ENCODE results near the gene RPL10. TPM values are rescaled to one million over a fixed set of nuclear protein-coding genes. Genes with fewer than 3 reads are reported as not detected.

The RPL10 gene
- total and polyA plus RNA-seq, 2 experiments from 2014 or later = 1,435 to 6,561 TPM

- Histone ChIP-seq H3K36me3 (ENCODE audit: low read depth) (no peaks in the 10 kb centered on the region), H3K9me3 (ENCODE audit: low read depth) (no peaks in the 10 kb centered on the region), H4K20me1 (ENCODE audit: insufficient read depth) (no peaks in the 10 kb centered on the region), H3K79me2 (ENCODE audit: insufficient read depth) (peaks cover 31% of the 10 kb centered on the region), H3K4me2 (ENCODE audit: unreplicated experiment) (peak overlapping the region; percentile 73), H3K27ac (peak overlapping the region; percentile 76), H3K9ac (peak overlapping the region; percentile 80), H3F3A (ENCODE audit: insufficient read depth) (no peaks in the 10 kb centered on the region), H3K4me3 (peak overlapping the region; percentile 79), H3K9me2 (ENCODE audit: insufficient read depth) (no peaks in the 10 kb centered on the region), H3K27me3 (replicated peaks; ENCODE audit: insufficient read depth) (no peaks in the 10 kb centered on the region), H2AFZ (peak overlapping the region; percentile 76), H3K4me1 (ENCODE audit: insufficient read depth) (peaks cover 6% of the 10 kb centered on the region; the same call in 1 of the 2 replicates)
- in situ Hi-C loops (cut with MboI) = no loop called here
- DNase-seq = peak; percentile 71
- TF ChIP-seq EZH2phosphoT487 (IDR thresholded peaks at IDR 0.05; ENCODE audit: insufficient read depth, low read depth) (no peak), EZH2 (IDR thresholded peaks at IDR 0.05; ENCODE audit: insufficient read depth, poor library complexity, severe bottlenecking) (no peak)
- 0 to 3% methylated on average over 6 to 12 of the region's 29 CpGs for WGBS, 2 experiments (ENCODE audit: low coverage in 1 of 2, low lambda C conversion rate in 2 of 2, missing lambda C conversion rate in 2 of 2)
These were observed 13.8 kb downstream of the RPL10 start for GRCh38 chrX:154411981-154412340.

GRCh38 chrX:154412468-154412867 is 14.3 kb downstream of the RPL10 start:
- Histone ChIP-seq H3K9ac (peak overlapping the region; percentile 80), H3K9me2 (ENCODE audit: insufficient read depth) (no peaks in the 10 kb centered on the region), H3K9me3 (ENCODE audit: low read depth) (no peaks in the 10 kb centered on the region), H3K27ac (peak overlapping the region; percentile 76), H3K79me2 (ENCODE audit: insufficient read depth) (peaks cover 28% of the 10 kb centered on the region), H3K4me2 (ENCODE audit: unreplicated experiment) (peak overlapping the region; percentile 73), H3K4me3 (peak overlapping the region; percentile 79), H3F3A (ENCODE audit: insufficient read depth) (no peaks in the 10 kb centered on the region), H3K36me3 (ENCODE audit: low read depth) (no peaks in the 10 kb centered on the region), H2AFZ (peak overlapping the region; percentile 76), H3K27me3 (replicated peaks; ENCODE audit: insufficient read depth) (no peaks in the 10 kb centered on the region), H3K4me1 (ENCODE audit: insufficient read depth) (peaks cover 6% of the 10 kb centered on the region; the same call in 1 of the 2 replicates), H4K20me1 (ENCODE audit: insufficient read depth) (no peaks in the 10 kb centered on the region)
- TF ChIP-seq EZH2phosphoT487 (IDR thresholded peaks at IDR 0.05; ENCODE audit: insufficient read depth, low read depth) = no peak
- no peak for TF ChIP-seq EZH2 (IDR thresholded peaks at IDR 0.05; ENCODE audit: insufficient read depth, poor library complexity, severe bottlenecking)
- in situ Hi-C loops (cut with MboI) = no loop called here
- WGBS, 2 experiments (ENCODE audit: low coverage in 1 of 2, low lambda C conversion rate in 2 of 2, missing lambda C conversion rate in 2 of 2) = 39 to 43% methylated on average over 4 of the region's 4 CpGs
- DNase-seq = peak; percentile 19

- WGBS, 2 experiments (ENCODE audit: low coverage in 1 of 2, low lambda C conversion rate in 2 of 2, missing lambda C conversion rate in 2 of 2) = 37 to 43% methylated on average over 3 to 6 of the region's 8 CpGs
- Histone ChIP-seq H3F3A (ENCODE audit: insufficient read depth) (no peaks in the 10 kb centered on the region), H3K9ac (no peak overlapping the region), H3K27me3 (replicated peaks; ENCODE audit: insufficient read depth) (no peaks in the 10 kb centered on the region), H3K9me2 (ENCODE audit: insufficient read depth) (no peaks in the 10 kb centered on the region), H3K36me3 (ENCODE audit: low read depth) (no peaks in the 10 kb centered on the region), H3K4me3 (no peak overlapping the region), H4K20me1 (ENCODE audit: insufficient read depth) (no peaks in the 10 kb centered on the region), H3K4me2 (ENCODE audit: unreplicated experiment) (no peak overlapping the region), H3K4me1 (ENCODE audit: insufficient read depth) (peaks cover 6% of the 10 kb centered on the region; the same call in 1 of the 2 replicates), H3K9me3 (ENCODE audit: low read depth) (no peaks in the 10 kb centered on the region), H2AFZ (no peak overlapping the region), H3K79me2 (ENCODE audit: insufficient read depth) (peaks cover 21% of the 10 kb centered on the region), H3K27ac (no peak overlapping the region)
- DNase-seq = no peak
- in situ Hi-C loops (cut with MboI) = no loop called here
- TF ChIP-seq EZH2phosphoT487 (IDR thresholded peaks at IDR 0.05; ENCODE audit: insufficient read depth, low read depth) (no peak), EZH2 (IDR thresholded peaks at IDR 0.05; ENCODE audit: insufficient read depth, poor library complexity, severe bottlenecking) (no peak)
These were observed 15.0 kb downstream of the RPL10 start for GRCh38 chrX:154413142-154413541.

- Histone ChIP-seq H3K4me3 (no peak overlapping the region), H2AFZ (no peak overlapping the region), H3K9me2 (ENCODE audit: insufficient read depth) (no peaks in the 10 kb centered on the region), H3K79me2 (ENCODE audit: insufficient read depth) (no peaks in the 10 kb centered on the region), H3K4me1 (ENCODE audit: insufficient read depth) (peaks cover 4% of the 10 kb centered on the region; the same call in 1 of the 2 replicates), H3K27ac (no peak overlapping the region), H3K36me3 (ENCODE audit: low read depth) (no peaks in the 10 kb centered on the region), H3K9me3 (ENCODE audit: low read depth) (no peaks in the 10 kb centered on the region), H4K20me1 (ENCODE audit: insufficient read depth) (no peaks in the 10 kb centered on the region), H3F3A (ENCODE audit: insufficient read depth) (no peaks in the 10 kb centered on the region), H3K9ac (no peak overlapping the region), H3K4me2 (ENCODE audit: unreplicated experiment) (no peak overlapping the region), H3K27me3 (replicated peaks; ENCODE audit: insufficient read depth) (no peaks in the 10 kb centered on the region)
- in situ Hi-C loops (cut with MboI) = no loop called here
- WGBS, 2 experiments (ENCODE audit: low coverage in 1 of 2, low lambda C conversion rate in 2 of 2, missing lambda C conversion rate in 2 of 2) = 78 to 82% methylated on average over 5 to 7 of the region's 7 CpGs
- no peak for DNase-seq
- no peak for TF ChIP-seq EZH2 (IDR thresholded peaks at IDR 0.05; ENCODE audit: insufficient read depth, poor library complexity, severe bottlenecking)
- no peak for TF ChIP-seq EZH2phosphoT487 (IDR thresholded peaks at IDR 0.05; ENCODE audit: insufficient read depth, low read depth)
These were observed 19.0 kb downstream of the RPL10 start for GRCh38 chrX:154417157-154417556.

GRCh38 chrX:154419189-154419588 is 21.0 kb downstream of the RPL10 start:
- WGBS, 2 experiments (ENCODE audit: low coverage in 1 of 2, low lambda C conversion rate in 2 of 2, missing lambda C conversion rate in 2 of 2) = 98 to 99% methylated on average over 8 of the region's 8 CpGs
- Histone ChIP-seq H2AFZ (no peak overlapping the region), H3F3A (ENCODE audit: insufficient read depth) (no peaks in the 10 kb centered on the region), H3K27me3 (replicated peaks; ENCODE audit: insufficient read depth) (no peaks in the 10 kb centered on the region), H3K27ac (no peak overlapping the region), H3K79me2 (ENCODE audit: insufficient read depth) (no peaks in the 10 kb centered on the region), H3K9me3 (ENCODE audit: low read depth) (no peaks in the 10 kb centered on the region), H4K20me1 (ENCODE audit: insufficient read depth) (no peaks in the 10 kb centered on the region), H3K4me2 (ENCODE audit: unreplicated experiment) (no peak overlapping the region), H3K4me1 (ENCODE audit: insufficient read depth) (no peaks in the 10 kb centered on the region), H3K9me2 (ENCODE audit: insufficient read depth) (no peaks in the 10 kb centered on the region), H3K36me3 (ENCODE audit: low read depth) (no peaks in the 10 kb centered on the region), H3K9ac (no peak overlapping the region), H3K4me3 (no peak overlapping the region)
- in situ Hi-C loops (cut with MboI) = no loop called here
- TF ChIP-seq EZH2phosphoT487 (IDR thresholded peaks at IDR 0.05; ENCODE audit: insufficient read depth, low read depth) (no peak), EZH2 (IDR thresholded peaks at IDR 0.05; ENCODE audit: insufficient read depth, poor library complexity, severe bottlenecking) (no peak)
- no peak for DNase-seq
